Transverse colon (tissue), 4 donors: ENCODE results near the gene RPA3. TPM values are rescaled to one million over a fixed set of nuclear protein-coding genes. Genes with fewer than 3 reads are reported as not detected.

Source experiments
- DNase-seq: peaks from one replicate; pipeline ENCODE4 v3.0.0-alpha.2; 2019
- H3K27ac ChIP-seq, 4 donors: fragments of 200-600 bp; sonication (generic); 2 replicates each; pipeline ENCODE4 v1.5.1; 2016 to 2018; ENCODE audit warnings: inconsistent platforms in 4 of 4
- H3K27me3 ChIP-seq: fragments of 200-600 bp; sonication (generic); 2 replicates; pipeline ENCODE4 v1.5.1; 2017; ENCODE audit warnings: inconsistent platforms
- H3K36me3 ChIP-seq, 4 donors: fragments of 200-600 bp; sonication (generic); 2 replicates each; pipeline ENCODE4 v1.5.1; 2017 to 2019; ENCODE audit warnings: inconsistent platforms in 4 of 4
- H3K4me1 ChIP-seq, 4 donors: fragments of 200-600 bp; sonication (generic); 2 replicates each; pipeline ENCODE4 v1.5.1; 2017 to 2020; ENCODE audit warnings: inconsistent platforms in 4 of 4
- H3K4me3 ChIP-seq, 4 donors: fragments of 200-600 bp; sonication (generic); 1 replicate in 1 of 4; 2 replicates in 3 of 4; pipeline versions ENCODE4 v1.5.1 to v1.6.1; 2017 to 2019; ENCODE audit warnings: inconsistent platforms in 4 of 4
- H3K9me3 ChIP-seq, 2 donors: fragments of 200-600 bp; sonication (generic); 2 replicates each; pipeline ENCODE4 v1.5.1; 2017 to 2019; ENCODE audit warnings: inconsistent platforms in 2 of 2
- CTCF ChIP-seq, 5 experiments: fragments of 200-600 bp in 3 of 5; fragments of 450-650 bp in 2 of 5; sonication (generic) in 3 of 5; IDR thresholded peaks; 1 replicate in 2 of 5; 2 replicates in 3 of 5; pipeline ENCODE4 v1.5.1; 2016 to 2017; ENCODE audit warnings: antibody characterized with exemption in 5 of 5, inconsistent platforms in 3 of 5, mild to moderate bottlenecking in 2 of 5, moderate library complexity in 1 of 5
- EP300 ChIP-seq: sonication (generic); formaldehyde crosslinking; IDR thresholded peaks from one replicate; pipeline ENCODE4 v1.6.1; 2017; ENCODE audit warnings: antibody characterized with exemption, low read depth
- POLR2A ChIP-seq: fragments of 450-650 bp; IDR thresholded peaks from one replicate; pipeline ENCODE4 v1.6.1; 2016; ENCODE audit warnings: antibody characterized with exemption, mild to moderate bottlenecking, moderate library complexity
- POLR2AphosphoS5 ChIP-seq, 3 donors: sonication (generic); formaldehyde crosslinking; IDR thresholded peaks; one replicate each; pipeline ENCODE4 v1.6.1; 2016; ENCODE audit warnings: antibody characterized with exemption in 3 of 3
- WGBS, 2 donors: methylation state at CpG; one replicate each; pipeline ENCODE4 v1.1.5; 2018; ENCODE audit warnings: low coverage in 1 of 2; 5-methylcytosine and 5-hydroxymethylcytosine counted together
- in situ Hi-C, 4 donors: fragments of 200-750 bp; cut with MboI; loops; one replicate each; pipeline versions ENCODE4 v1.15.0 to v1.15.1; 2017; ENCODE audit warnings: low sequenced_read_pairs in 3 of 4, low pct_ligation_motif_present in 1 of 4, low pct_unique_long_range_greater_than_20kb in 1 of 4
- intact Hi-C: fragments of 100-400 bp; cut with DNase I; formaldehyde crosslinking; loops from one replicate; pipeline ENCODE4 v1.15.1; 2023; ENCODE audit warnings: low total_unique reads
- total RNA-seq, 4 donors: library from RNA; depleted of rRNA; stranded (reverse); fragments of >200 nt; gene quantifications; one replicate each; pipeline ENCODE4 v1.1.0, GENCODE V29; 2016

The RPA3 gene
- total RNA-seq, 4 donors from 2014 or later = 1.4 to 24.6 (median 7.6) TPM

- WGBS, 2 donors = 39 to 86% methylated on average over 2 of the region's 2 CpGs
- TF ChIP-seq CTCF (IDR thresholded peaks at IDR 0.05) = no peak
- no peak for TF ChIP-seq POLR2A
- TF ChIP-seq POLR2AphosphoS5 (IDR thresholded peaks at IDR 0.05) = no peak
- TF ChIP-seq EP300 = no peak
- intact Hi-C loops = no loop called here
- H3K27ac ChIP-seq = no peak overlapping the region
- no peak overlapping the region for H3K4me3 ChIP-seq
- H3K36me3 ChIP-seq = no peaks in the 10 kb centered on the region
- DNase-seq = no peak
- no peaks in the 10 kb centered on the region for H3K27me3 ChIP-seq
- peaks cover 3 to 27% (median 8%) of the 10 kb centered on the region in 4 donors for H3K4me1 ChIP-seq
- H3K9me3 ChIP-seq = no peaks in the 10 kb centered on the region
- in situ Hi-C loops = no loop called here
Measured at GRCh38 chr7:7650682-7651206, 67.7 kb downstream of the RPA3 start.

- intact Hi-C loops (no loop called here), in situ Hi-C loops (no loop called here)
- TF ChIP-seq POLR2AphosphoS5 (IDR thresholded peaks at IDR 0.05) (no peak), CTCF (IDR thresholded peaks at IDR 0.05) (no peak), POLR2A (no peak), EP300 (no peak)
- Histone ChIP-seq H3K4me1 (peaks cover 8 to 23% (median 9%) of the 10 kb centered on the region in 4 donors), H3K36me3 (no peaks in the 10 kb centered on the region), H3K27me3 (no peaks in the 10 kb centered on the region), H3K27ac (no peak overlapping the region), H3K4me3 (no peak overlapping the region), H3K9me3 (no peaks in the 10 kb centered on the region)
- DNase-seq = no peak
- 60 to 71% methylated on average over 3 to 6 of the region's 6 CpGs for WGBS, 2 donors
Measured at GRCh38 chr7:7647495-7648036, 70.8 kb downstream of the RPA3 start.

GRCh38 chr7:7642081-7642480, 76.3 kb downstream of the RPA3 start:
- Histone ChIP-seq H3K4me3 (peak overlapping the region in 2 of 4 donors; percentile 71 to 74), H3K36me3 (peaks cover 0 to 4% (median 0%) of the 10 kb centered on the region in 4 donors), H3K9me3 (no peaks in the 10 kb centered on the region), H3K27me3 (no peaks in the 10 kb centered on the region), H3K27ac (peak overlapping the region; percentile 87 to 94 (median 91)), H3K4me1 (peaks cover 3 to 26% (median 16%) of the 10 kb centered on the region in 4 donors)
- TF ChIP-seq EP300 = no peak
- TF ChIP-seq POLR2AphosphoS5 (IDR thresholded peaks at IDR 0.05) = peak; percentile 59 to 82 (median 72)
- peak; percentile 70 for TF ChIP-seq POLR2A
- in situ Hi-C loops = no loop called here
- WGBS, 2 donors = 30 to 53% methylated on average over 2 to 6 of the region's 6 CpGs
- DNase-seq = peak; percentile 69
- intact Hi-C loops = no loop called here

- intact Hi-C loops = no loop called here
- Histone ChIP-seq H3K4me3 (peak overlapping the region; percentile 61 to 74 (median 68)), H3K4me1 (peaks cover 3 to 26% (median 16%) of the 10 kb centered on the region in 4 donors), H3K9me3 (no peaks in the 10 kb centered on the region), H3K27ac (peak overlapping the region; percentile 87 to 94 (median 91)), H3K27me3 (no peaks in the 10 kb centered on the region), H3K36me3 (peaks cover 0 to 13% (median 0%) of the 10 kb centered on the region in 4 donors)
- TF ChIP-seq CTCF (IDR thresholded peaks at IDR 0.05) (no peak), POLR2AphosphoS5 (IDR thresholded peaks at IDR 0.05) (no peak), POLR2A (no peak), EP300 (no peak)
- DNase-seq = peak; percentile 11
- WGBS, 2 donors = 3% methylated on average over 7 to 22 of the region's 22 CpGs
- in situ Hi-C loops = no loop called here
Measured at GRCh38 chr7:7641129-7641663, 77.2 kb downstream of the RPA3 start.
